ENCODE data around the gene C1QA.

The C1QA gene

DNA sequence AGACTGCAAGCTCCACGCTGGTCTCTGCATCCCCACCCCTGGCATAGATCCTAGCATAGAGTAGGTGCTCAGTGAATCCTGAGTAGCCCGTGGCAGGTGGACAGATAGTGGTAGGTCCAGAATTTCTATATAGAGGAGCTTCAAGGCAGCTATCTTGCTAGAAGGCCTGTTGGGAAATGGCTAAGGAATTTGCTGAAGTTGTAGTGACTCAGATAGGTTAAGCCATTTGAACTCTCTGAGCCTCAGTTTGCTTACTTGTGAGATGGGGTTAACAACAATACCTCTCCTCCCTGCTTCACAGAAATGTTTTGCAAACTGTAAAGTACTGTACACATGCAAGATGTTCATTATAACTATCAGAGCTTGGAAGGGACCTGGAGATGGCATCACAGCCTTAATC is 50.8 kb downstream of the C1QA start:
- TF ChIP-seq, protein P1, sequence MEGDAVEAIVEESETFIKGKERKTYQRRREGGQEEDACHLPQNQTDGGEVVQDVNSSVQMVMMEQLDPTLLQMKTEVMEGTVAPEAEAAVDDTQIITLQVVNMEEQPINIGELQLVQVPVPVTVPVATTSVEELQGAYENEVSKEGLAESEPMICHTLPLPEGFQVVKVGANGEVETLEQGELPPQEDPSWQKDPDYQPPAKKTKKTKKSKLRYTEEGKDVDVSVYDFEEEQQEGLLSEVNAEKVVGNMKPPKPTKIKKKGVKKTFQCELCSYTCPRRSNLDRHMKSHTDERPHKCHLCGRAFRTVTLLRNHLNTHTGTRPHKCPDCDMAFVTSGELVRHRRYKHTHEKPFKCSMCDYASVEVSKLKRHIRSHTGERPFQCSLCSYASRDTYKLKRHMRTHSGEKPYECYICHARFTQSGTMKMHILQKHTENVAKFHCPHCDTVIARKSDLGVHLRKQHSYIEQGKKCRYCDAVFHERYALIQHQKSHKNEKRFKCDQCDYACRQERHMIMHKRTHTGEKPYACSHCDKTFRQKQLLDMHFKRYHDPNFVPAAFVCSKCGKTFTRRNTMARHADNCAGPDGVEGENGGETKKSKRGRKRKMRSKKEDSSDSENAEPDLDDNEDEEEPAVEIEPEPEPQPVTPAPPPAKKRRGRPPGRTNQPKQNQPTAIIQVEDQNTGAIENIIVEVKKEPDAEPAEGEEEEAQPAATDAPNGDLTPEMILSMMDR (IDR thresholded peaks at IDR 0.05; ENCODE audit: control insufficient read depth, extremely low read depth, insufficient read depth), result no peak
- H3K4me3 ChIP-seq (ENCODE audit: low read depth, low read length), result no peak overlapping the region
- no peak for DNase-seq (ENCODE audit: low read depth)

GRCh38 chr1:22688466-22688865 is 52.0 kb downstream of the C1QA start:
- no peak overlapping the region for H3K4me3 ChIP-seq (ENCODE audit: low read depth, low read length)
- DNase-seq (ENCODE audit: low read depth), result no peak
- TF ChIP-seq, protein P1 (IDR thresholded peaks at IDR 0.05; ENCODE audit: control insufficient read depth, extremely low read depth, insufficient read depth), result no peak

Measured in LNCaP clone FGC (cell line).